ENCODE data around the gene MLLT11.
"Not testable (repeated sequence)": the region's sequence is repeated elsewhere in the genome, so short reads cannot be mapped to it uniquely, and the experiment has no call there.

The MLLT11 gene

GRCh38 chr1:151056149-151056548 is 4.0 kb upstream of the MLLT11 start:
- DNase-seq (ENCODE audit: low read depth), result no peak

- no peak for DNase-seq (ENCODE audit: low read depth)
Measured at GRCh38 chr1:151058692-151059091, 1.5 kb upstream of the MLLT11 start.

- no peak for DNase-seq (ENCODE audit: low read depth)
Measured at GRCh38 chr1:151059109-151060006, 839 bp upstream of the MLLT11 start, which contains the start of gene CDC42SE1. Gene CDC42SE1, minus strand, starts transcription at chr1:151059622. Its CDS starts 3,892 bp downstream, at chr1:151055730.

GRCh38 chr1:151060657-151061421 is 642 bp downstream of the MLLT11 start:
- DNase-seq (ENCODE audit: low read depth), result no peak

GRCh38 chr1:151061704-151062103 is 1.5 kb downstream of the MLLT11 start:
- DNase-seq (ENCODE audit: low read depth), result no peak

- DNase-seq (ENCODE audit: low read depth), result peak; percentile 82
Measured at GRCh38 chr1:151062741-151063371, 2.7 kb downstream of the MLLT11 start.

- no peak for DNase-seq (ENCODE audit: low read depth)
Measured at GRCh38 chr1:151065089-151065645, 5.0 kb downstream of the MLLT11 start.

- no peak for DNase-seq (ENCODE audit: low read depth)
Measured at GRCh38 chr1:151067185-151067584, 7.0 kb downstream of the MLLT11 start.

GRCh38 chr1:151069103-151069486 is 8.9 kb downstream of the MLLT11 start:
- no peak for DNase-seq (ENCODE audit: low read depth)

GRCh38 chr1:151070474-151071276 is 10.5 kb downstream of the MLLT11 start, which contains the start of gene GABPB2:
Gene GABPB2, plus strand, starts transcription at chr1:151070761. Its CDS starts 17,429 bp downstream, at chr1:151088190.
- DNase-seq (ENCODE audit: low read depth), result peak; percentile 94

GRCh38 chr1:151072224-151072623 is 12.0 kb downstream of the MLLT11 start:
- DNase-seq (ENCODE audit: low read depth), result no peak

GRCh38 chr1:151085953-151086559 is 25.9 kb downstream of the MLLT11 start:
- DNase-seq (ENCODE audit: low read depth), result no peak

- not testable (repeated sequence) for DNase-seq (ENCODE audit: low read depth)
Measured at GRCh38 chr1:151097426-151097825, 37.2 kb downstream of the MLLT11 start.

- DNase-seq (ENCODE audit: low read depth), result no peak
Measured at GRCh38 chr1:151098126-151098525, 37.9 kb downstream of the MLLT11 start.

- no peak for DNase-seq (ENCODE audit: low read depth)
Measured at GRCh38 chr1:151104630-151105029, 44.4 kb downstream of the MLLT11 start.

- peak; percentile 8 for DNase-seq (ENCODE audit: low read depth)
Measured at GRCh38 chr1:151106894-151107293, 46.7 kb downstream of the MLLT11 start.

GRCh38 chr1:151108331-151108730 is 48.1 kb downstream of the MLLT11 start:
- DNase-seq (ENCODE audit: low read depth), result no peak

- no peak for DNase-seq (ENCODE audit: low read depth)
Measured at GRCh38 chr1:151113877-151114276, 53.7 kb downstream of the MLLT11 start.
